Liver (tissue), 9 donors: ENCODE data around the gene SH3BP5L. TPM values are rescaled to one million over a fixed set of nuclear protein-coding genes. Genes with fewer than 3 reads are reported as not detected.

Experiments used
- DNase-seq: peaks from one replicate; pipeline ENCODE4 v3.0.0-alpha.2; 2017; ENCODE audit warnings: low spot score
- H3K27ac ChIP-seq, 2 donors: one replicate each; pipeline ENCODE4 v1.7.0; 2013; ENCODE audit warnings: inconsistent platforms in 2 of 2, low read length in 2 of 2, control low read depth in 1 of 2, low read depth in 1 of 2, mild to moderate bottlenecking in 1 of 2
- H3K27me3 ChIP-seq, 4 donors: one replicate each; pipeline versions ENCODE4 v1.6.1 to v1.7.0; 2013; ENCODE audit warnings: low read length in 3 of 4, inconsistent platforms in 1 of 4, mild to moderate bottlenecking in 1 of 4, moderate library complexity in 1 of 4; ENCODE audit not compliant: control insufficient read depth in 4 of 4, insufficient read depth in 4 of 4
- H3K36me3 ChIP-seq, 4 donors: one replicate each; pipeline versions ENCODE4 v1.6.1 to v1.7.0; 2013; ENCODE audit warnings: low read length in 3 of 4, mild to moderate bottlenecking in 3 of 4, low read depth in 1 of 4, moderate library complexity in 1 of 4; ENCODE audit not compliant: control insufficient read depth in 4 of 4, insufficient read depth in 3 of 4
- H3K4me1 ChIP-seq, 4 donors: one replicate each; pipeline versions ENCODE4 v1.6.1 to v1.7.0; 2013; ENCODE audit warnings: low read length in 3 of 4, mild to moderate bottlenecking in 3 of 4, moderate library complexity in 1 of 4; ENCODE audit not compliant: control insufficient read depth in 4 of 4, insufficient read depth in 4 of 4
- H3K4me3 ChIP-seq, 3 donors: one replicate each; pipeline versions ENCODE4 v1.6.1 to v1.7.0; 2013; ENCODE audit warnings: low read length in 3 of 3, control low read depth in 1 of 3, low read depth in 1 of 3, mild to moderate bottlenecking in 1 of 3
- H3K9ac ChIP-seq, 2 donors: one replicate each; pipeline ENCODE4 v1.7.0; 2013; ENCODE audit warnings: low read length in 2 of 2, mild to moderate bottlenecking in 2 of 2, moderate library complexity in 2 of 2, control low read depth in 1 of 2, low read depth in 1 of 2
- H3K9me3 ChIP-seq, 4 donors: one replicate each; pipeline versions ENCODE4 v1.6.1 to v1.7.0; 2013; ENCODE audit warnings: low read length in 3 of 4; ENCODE audit not compliant: control insufficient read depth in 4 of 4
- EGR1 ChIP-seq, 2 donors: IDR thresholded peaks; 2 replicates each; pipeline ENCODE4 v1.6.1; 2016 to 2018; ENCODE audit warnings: antibody characterized with exemption in 2 of 2, low read depth in 2 of 2
- HNF4A ChIP-seq, 2 donors: conservative IDR thresholded peaks; 2 replicates each; pipeline ENCODE4 v1.6.1; 2016; ENCODE audit warnings: antibody characterized with exemption in 2 of 2, mild to moderate bottlenecking in 2 of 2
- HNF4G ChIP-seq: IDR thresholded peaks from 2 replicates; pipeline ENCODE4 v1.6.1; 2016; ENCODE audit warnings: antibody characterized with exemption
- RXRA ChIP-seq, 2 donors: IDR thresholded peaks; 2 replicates each; pipeline ENCODE4 v1.6.1; 2017 to 2018; ENCODE audit warnings: antibody characterized with exemption in 2 of 2, mild to moderate bottlenecking in 1 of 2
- TAF1 ChIP-seq: conservative IDR thresholded peaks from 2 replicates; pipeline ENCODE4 v1.6.1; 2016; ENCODE audit warnings: antibody characterized with exemption, mild to moderate bottlenecking
- YY1 ChIP-seq: IDR thresholded peaks from 2 replicates; pipeline ENCODE4 v1.6.1; 2016; ENCODE audit warnings: antibody characterized with exemption, mild to moderate bottlenecking
- WGBS: extraction: QIAGEN DNeasy Blood & Tissue Kit; methylation state at CpG from one replicate; pipeline ENCODE4 v1.1.7; 2013; 5-methylcytosine and 5-hydroxymethylcytosine counted together
- polyA plus RNA-seq, 2 donors: library from polyadenylated mRNA; stranded (reverse) in 1 of 2; unstranded in 1 of 2; fragments of 200-250 nt in 1 of 2; fragments of >200 nt in 1 of 2; fragmentation: Nextera tagmentation in 1 of 2; extraction: Ambion mirVana in 1 of 2; gene quantifications; one replicate each; pipeline versions ENCODE4 v1.2.1 to v1.2.3, GENCODE V29; 2013 to 2015
- total RNA-seq, 2 donors: library from RNA; depleted of rRNA; stranded (reverse); fragments of >200 nt; gene quantifications; one replicate each; pipeline ENCODE4 v1.2.3, GENCODE V29; 2014
- TF ChIP-seq, protein P1 (sequence below): IDR thresholded peaks from 2 replicates; pipeline ENCODE4 v1.6.1; 2016; ENCODE audit warnings: antibody characterized with exemption
- TF ChIP-seq, protein P2 (sequence below): IDR thresholded peaks from 2 replicates; pipeline ENCODE4 v1.6.1; 2016; ENCODE audit warnings: antibody characterized with exemption
- TF ChIP-seq, protein P3 (sequence below): fragments of 150-350 bp; IDR thresholded peaks from 2 replicates; pipeline ENCODE4 v1.5.1; 2017; ENCODE audit warnings: improper control_type of control experiment, low read depth, low read length; ENCODE audit not compliant: missing input control
- TF ChIP-seq, protein P4 (sequence below): IDR thresholded peaks from 2 replicates; pipeline ENCODE4 v1.6.1; 2016; ENCODE audit warnings: antibody characterized with exemption, mild to moderate bottlenecking
- TF ChIP-seq, protein P5 (sequence below): IDR thresholded peaks from 2 replicates; pipeline ENCODE4 v1.6.1; 2016; ENCODE audit warnings: antibody characterized with exemption
- donor health status: healthy.
- donor health status: healthy.
- donor health status: healthy.
- donor health status: healthy.
- donor health status: healthy.

The SH3BP5L gene
- total and polyA plus RNA-seq, 4 donors, result 1.5 to 16.4 (median 12.4) TPM

DNA sequence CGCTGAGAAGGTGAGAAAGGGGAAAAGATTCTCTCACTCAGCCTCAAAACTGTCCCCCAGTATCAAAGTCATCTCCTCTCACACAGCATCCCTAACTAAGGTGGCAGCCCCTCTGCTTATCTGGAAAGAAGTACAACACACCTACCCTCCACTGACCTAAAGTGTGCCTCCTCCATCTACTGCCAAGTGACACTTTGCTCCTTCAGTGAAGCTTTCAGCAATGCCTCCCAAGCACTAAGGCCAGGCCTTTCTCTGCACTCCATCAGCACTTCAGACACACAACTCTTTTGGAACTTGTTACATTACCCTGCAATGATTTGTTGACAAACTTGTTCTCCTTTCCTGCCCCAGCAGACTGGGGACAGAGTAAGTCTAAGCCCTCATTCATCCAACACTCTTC lies 1.4 kb downstream of the SH3BP5L start:
- peaks cover 2 to 10% (median 7%) of the 10 kb centered on the region in 4 donors for H3K36me3 ChIP-seq
- no peak overlapping the region for H3K4me3 ChIP-seq
- no peak for TF ChIP-seq HNF4G
- TF ChIP-seq, protein P1, sequence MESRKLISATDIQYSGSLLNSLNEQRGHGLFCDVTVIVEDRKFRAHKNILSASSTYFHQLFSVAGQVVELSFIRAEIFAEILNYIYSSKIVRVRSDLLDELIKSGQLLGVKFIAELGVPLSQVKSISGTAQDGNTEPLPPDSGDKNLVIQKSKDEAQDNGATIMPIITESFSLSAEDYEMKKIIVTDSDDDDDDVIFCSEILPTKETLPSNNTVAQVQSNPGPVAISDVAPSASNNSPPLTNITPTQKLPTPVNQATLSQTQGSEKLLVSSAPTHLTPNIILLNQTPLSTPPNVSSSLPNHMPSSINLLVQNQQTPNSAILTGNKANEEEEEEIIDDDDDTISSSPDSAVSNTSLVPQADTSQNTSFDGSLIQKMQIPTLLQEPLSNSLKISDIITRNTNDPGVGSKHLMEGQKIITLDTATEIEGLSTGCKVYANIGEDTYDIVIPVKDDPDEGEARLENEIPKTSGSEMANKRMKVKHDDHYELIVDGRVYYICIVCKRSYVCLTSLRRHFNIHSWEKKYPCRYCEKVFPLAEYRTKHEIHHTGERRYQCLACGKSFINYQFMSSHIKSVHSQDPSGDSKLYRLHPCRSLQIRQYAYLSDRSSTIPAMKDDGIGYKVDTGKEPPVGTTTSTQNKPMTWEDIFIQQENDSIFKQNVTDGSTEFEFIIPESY, result no peak
- 98% methylated on average over 1 of the region's 1 CpG for WGBS
- DNase-seq, result no peak
- no peaks in the 10 kb centered on the region for H3K9me3 ChIP-seq
- H3K4me1 ChIP-seq, result peaks cover 14 to 53% (median 41%) of the 10 kb centered on the region in 4 donors
- no peaks in the 10 kb centered on the region for H3K27me3 ChIP-seq
- H3K27ac ChIP-seq, result no peak overlapping the region
- H3K9ac ChIP-seq, result no peak overlapping the region

DNA sequence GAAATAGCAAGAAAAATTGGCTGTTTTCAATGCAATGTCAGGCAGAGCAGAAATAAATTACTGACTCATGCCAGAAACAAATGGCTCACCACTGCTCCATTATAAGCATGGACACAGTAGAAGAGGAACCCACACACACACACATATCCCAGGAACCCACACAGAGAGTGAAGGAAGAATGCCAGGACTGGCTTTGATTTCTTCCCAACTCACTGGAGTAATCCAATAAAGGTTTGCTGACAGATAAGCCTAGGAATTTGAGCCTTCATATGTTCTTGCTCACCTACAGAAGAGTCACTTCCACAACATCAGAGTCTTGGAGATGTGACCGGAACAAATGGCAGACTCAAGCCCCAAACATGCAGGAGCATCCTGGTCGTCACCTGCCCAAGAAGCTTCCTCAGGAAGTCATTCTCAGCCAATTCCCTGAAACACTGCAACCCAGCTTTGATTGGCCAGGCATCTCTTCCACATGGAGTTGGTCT lies 2.2 kb downstream of the SH3BP5L start:
- Histone ChIP-seq H3K9ac (no peak overlapping the region), H3K27ac (no peak overlapping the region), H3K27me3 (no peaks in the 10 kb centered on the region), H3K9me3 (no peaks in the 10 kb centered on the region), H3K36me3 (peaks cover 2 to 10% (median 7%) of the 10 kb centered on the region in 4 donors), H3K4me1 (peaks cover 14 to 53% (median 41%) of the 10 kb centered on the region in 4 donors), H3K4me3 (no peak overlapping the region)
- TF ChIP-seq HNF4A (conservative IDR thresholded peaks at IDR 0.05) (no peak), HNF4G (no peak), EGR1 (IDR thresholded peaks at IDR 0.05; ENCODE audit: low read depth in 2 of 2) (no peak), RXRA (IDR thresholded peaks at IDR 0.05) (no peak), YY1 (no peak), TAF1 (no peak)
- TF ChIP-seq, protein P2, sequence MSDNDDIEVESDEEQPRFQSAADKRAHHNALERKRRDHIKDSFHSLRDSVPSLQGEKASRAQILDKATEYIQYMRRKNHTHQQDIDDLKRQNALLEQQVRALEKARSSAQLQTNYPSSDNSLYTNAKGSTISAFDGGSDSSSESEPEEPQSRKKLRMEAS, result no peak
- TF ChIP-seq, protein P3, sequence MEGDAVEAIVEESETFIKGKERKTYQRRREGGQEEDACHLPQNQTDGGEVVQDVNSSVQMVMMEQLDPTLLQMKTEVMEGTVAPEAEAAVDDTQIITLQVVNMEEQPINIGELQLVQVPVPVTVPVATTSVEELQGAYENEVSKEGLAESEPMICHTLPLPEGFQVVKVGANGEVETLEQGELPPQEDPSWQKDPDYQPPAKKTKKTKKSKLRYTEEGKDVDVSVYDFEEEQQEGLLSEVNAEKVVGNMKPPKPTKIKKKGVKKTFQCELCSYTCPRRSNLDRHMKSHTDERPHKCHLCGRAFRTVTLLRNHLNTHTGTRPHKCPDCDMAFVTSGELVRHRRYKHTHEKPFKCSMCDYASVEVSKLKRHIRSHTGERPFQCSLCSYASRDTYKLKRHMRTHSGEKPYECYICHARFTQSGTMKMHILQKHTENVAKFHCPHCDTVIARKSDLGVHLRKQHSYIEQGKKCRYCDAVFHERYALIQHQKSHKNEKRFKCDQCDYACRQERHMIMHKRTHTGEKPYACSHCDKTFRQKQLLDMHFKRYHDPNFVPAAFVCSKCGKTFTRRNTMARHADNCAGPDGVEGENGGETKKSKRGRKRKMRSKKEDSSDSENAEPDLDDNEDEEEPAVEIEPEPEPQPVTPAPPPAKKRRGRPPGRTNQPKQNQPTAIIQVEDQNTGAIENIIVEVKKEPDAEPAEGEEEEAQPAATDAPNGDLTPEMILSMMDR, result no peak
- TF ChIP-seq, protein P4, sequence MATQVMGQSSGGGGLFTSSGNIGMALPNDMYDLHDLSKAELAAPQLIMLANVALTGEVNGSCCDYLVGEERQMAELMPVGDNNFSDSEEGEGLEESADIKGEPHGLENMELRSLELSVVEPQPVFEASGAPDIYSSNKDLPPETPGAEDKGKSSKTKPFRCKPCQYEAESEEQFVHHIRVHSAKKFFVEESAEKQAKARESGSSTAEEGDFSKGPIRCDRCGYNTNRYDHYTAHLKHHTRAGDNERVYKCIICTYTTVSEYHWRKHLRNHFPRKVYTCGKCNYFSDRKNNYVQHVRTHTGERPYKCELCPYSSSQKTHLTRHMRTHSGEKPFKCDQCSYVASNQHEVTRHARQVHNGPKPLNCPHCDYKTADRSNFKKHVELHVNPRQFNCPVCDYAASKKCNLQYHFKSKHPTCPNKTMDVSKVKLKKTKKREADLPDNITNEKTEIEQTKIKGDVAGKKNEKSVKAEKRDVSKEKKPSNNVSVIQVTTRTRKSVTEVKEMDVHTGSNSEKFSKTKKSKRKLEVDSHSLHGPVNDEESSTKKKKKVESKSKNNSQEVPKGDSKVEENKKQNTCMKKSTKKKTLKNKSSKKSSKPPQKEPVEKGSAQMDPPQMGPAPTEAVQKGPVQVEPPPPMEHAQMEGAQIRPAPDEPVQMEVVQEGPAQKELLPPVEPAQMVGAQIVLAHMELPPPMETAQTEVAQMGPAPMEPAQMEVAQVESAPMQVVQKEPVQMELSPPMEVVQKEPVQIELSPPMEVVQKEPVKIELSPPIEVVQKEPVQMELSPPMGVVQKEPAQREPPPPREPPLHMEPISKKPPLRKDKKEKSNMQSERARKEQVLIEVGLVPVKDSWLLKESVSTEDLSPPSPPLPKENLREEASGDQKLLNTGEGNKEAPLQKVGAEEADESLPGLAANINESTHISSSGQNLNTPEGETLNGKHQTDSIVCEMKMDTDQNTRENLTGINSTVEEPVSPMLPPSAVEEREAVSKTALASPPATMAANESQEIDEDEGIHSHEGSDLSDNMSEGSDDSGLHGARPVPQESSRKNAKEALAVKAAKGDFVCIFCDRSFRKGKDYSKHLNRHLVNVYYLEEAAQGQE, result no peak
- TF ChIP-seq, protein P5, sequence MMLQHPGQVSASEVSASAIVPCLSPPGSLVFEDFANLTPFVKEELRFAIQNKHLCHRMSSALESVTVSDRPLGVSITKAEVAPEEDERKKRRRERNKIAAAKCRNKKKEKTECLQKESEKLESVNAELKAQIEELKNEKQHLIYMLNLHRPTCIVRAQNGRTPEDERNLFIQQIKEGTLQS, result no peak
- WGBS, result 85% methylated on average over 2 of the region's 2 CpGs
- DNase-seq, result no peak
